Adipocyte (in vitro differentiated cells): ENCODE data around the gene SLC25A12.

Source experiments
- DNase-seq: peaks from one replicate; pipeline ENCODE4 v3.0.0-alpha.2; 2015; ENCODE audit warnings: low read depth
- H3K27me3 ChIP-seq: replicated peaks from 2 replicates; pipeline ENCODE4 v1.7.0; 2013; ENCODE audit warnings: mild to moderate bottlenecking, low read length, moderate library complexity; ENCODE audit not compliant: control insufficient read depth, insufficient read depth
- H3K36me3 ChIP-seq: 2 replicates; pipeline ENCODE4 v1.7.0; 2013; ENCODE audit warnings: low read length, mild to moderate bottlenecking, moderate library complexity; ENCODE audit not compliant: control insufficient read depth, insufficient read depth, severe bottlenecking
- H3K4me1 ChIP-seq: 2 replicates; pipeline ENCODE4 v1.7.0; 2013; ENCODE audit warnings: mild to moderate bottlenecking, low read length, moderate library complexity; ENCODE audit not compliant: control insufficient read depth, insufficient read depth
- H3K4me3 ChIP-seq: 2 replicates; pipeline ENCODE4 v1.7.0; 2013; ENCODE audit warnings: mild to moderate bottlenecking, low read length, moderate library complexity
- H3K9ac ChIP-seq: 2 replicates; pipeline ENCODE4 v1.7.0; 2013; ENCODE audit warnings: mild to moderate bottlenecking, low read length, moderate library complexity
- H3K9me3 ChIP-seq: 2 replicates; pipeline ENCODE4 v1.7.0; 2013; ENCODE audit warnings: mild to moderate bottlenecking, low read length, moderate library complexity; ENCODE audit not compliant: control insufficient read depth

Gene SLC25A12, protein sequence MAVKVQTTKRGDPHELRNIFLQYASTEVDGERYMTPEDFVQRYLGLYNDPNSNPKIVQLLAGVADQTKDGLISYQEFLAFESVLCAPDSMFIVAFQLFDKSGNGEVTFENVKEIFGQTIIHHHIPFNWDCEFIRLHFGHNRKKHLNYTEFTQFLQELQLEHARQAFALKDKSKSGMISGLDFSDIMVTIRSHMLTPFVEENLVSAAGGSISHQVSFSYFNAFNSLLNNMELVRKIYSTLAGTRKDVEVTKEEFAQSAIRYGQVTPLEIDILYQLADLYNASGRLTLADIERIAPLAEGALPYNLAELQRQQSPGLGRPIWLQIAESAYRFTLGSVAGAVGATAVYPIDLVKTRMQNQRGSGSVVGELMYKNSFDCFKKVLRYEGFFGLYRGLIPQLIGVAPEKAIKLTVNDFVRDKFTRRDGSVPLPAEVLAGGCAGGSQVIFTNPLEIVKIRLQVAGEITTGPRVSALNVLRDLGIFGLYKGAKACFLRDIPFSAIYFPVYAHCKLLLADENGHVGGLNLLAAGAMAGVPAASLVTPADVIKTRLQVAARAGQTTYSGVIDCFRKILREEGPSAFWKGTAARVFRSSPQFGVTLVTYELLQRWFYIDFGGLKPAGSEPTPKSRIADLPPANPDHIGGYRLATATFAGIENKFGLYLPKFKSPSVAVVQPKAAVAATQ

DNA sequence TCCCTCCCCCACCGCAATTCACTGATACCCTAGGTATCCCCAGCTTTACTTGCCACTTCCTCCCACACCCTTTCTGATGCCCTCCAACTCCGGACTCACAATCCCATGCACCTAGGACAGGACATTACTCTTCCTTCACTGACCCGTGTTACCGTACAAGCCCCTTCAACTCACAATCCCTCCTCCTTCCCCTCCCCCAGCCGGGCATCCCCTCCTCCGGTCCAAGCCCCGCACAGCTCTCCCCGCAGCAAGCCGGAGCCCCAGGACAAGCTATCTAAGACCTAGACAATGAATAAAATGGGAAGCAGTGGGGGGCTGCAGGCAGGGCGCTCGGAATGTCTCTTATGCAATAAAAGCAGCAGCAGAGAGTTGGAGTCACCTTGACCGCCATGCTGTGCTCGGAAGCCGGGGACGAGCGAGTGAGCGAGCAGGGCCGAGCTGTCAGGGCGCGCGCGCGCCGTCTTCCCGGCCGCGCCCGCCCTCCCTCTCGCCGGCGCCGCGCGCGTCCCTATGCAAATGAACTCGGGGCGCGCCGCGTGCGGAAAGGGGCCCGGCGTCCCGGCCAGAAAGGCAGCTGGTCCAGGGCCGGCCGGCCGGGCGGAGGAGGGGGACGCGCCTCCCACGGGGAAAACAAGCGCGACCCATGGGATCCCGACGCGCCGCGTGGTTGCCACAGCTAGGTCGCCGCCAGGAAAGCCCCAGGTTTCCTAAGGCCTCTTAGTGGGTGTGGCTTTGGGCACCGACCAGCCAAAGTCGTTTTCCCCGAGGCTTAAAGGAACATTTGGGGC, at the start of gene SLC25A12:
TSS of gene SLC25A12 (minus strand) at position 421 of the 788 bp plus-strand sequence. CDS start at position 391, 30 bp downstream.
- no peaks in the 10 kb centered on the region for H3K27me3 ChIP-seq
- H3K4me3 ChIP-seq: peak within 1 kb of the TSS; percentile 96
- H3K4me1 ChIP-seq: peaks cover 12% of the 10 kb centered on the region
- H3K9me3 ChIP-seq: no peaks in the 10 kb centered on the region
- peak within 1 kb of the TSS; percentile 91 for H3K9ac ChIP-seq
- H3K36me3 ChIP-seq: no peaks in the 10 kb centered on the region
- DNase-seq: peak; percentile 94

GRCh38 chr2:171941316-171941699, 47.3 kb upstream of the SLC25A12 start:
- Histone ChIP-seq H3K4me1 (no peaks in the 10 kb centered on the region), H3K4me3 (no peak overlapping the region), H3K27me3 (no peaks in the 10 kb centered on the region), H3K9ac (no peak overlapping the region), H3K36me3 (no peaks in the 10 kb centered on the region), H3K9me3 (no peaks in the 10 kb centered on the region)
- no peak for DNase-seq

DNA sequence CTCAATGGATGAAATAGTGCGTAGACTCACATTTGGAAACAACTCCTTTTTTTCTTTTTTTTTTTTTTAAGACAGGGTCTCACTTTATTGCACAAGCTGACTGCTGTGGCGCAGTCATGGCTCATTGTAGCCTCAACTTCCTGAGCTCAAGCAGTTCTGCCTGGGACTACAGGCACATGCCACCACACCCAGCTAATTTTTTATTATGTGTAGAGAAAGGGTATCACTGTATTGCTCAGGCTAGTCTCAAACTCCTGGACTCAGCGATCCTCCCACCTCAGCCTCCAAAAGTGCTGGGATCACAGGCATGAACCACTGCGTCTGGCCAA, 45.7 kb upstream of the SLC25A12 start:
- H3K9me3 ChIP-seq: no peaks in the 10 kb centered on the region
- H3K9ac ChIP-seq: no peak overlapping the region
- no peaks in the 10 kb centered on the region for H3K36me3 ChIP-seq
- no peak for DNase-seq
- no peaks in the 10 kb centered on the region for H3K4me1 ChIP-seq
- H3K27me3 ChIP-seq: no peaks in the 10 kb centered on the region
- no peak overlapping the region for H3K4me3 ChIP-seq

DNA sequence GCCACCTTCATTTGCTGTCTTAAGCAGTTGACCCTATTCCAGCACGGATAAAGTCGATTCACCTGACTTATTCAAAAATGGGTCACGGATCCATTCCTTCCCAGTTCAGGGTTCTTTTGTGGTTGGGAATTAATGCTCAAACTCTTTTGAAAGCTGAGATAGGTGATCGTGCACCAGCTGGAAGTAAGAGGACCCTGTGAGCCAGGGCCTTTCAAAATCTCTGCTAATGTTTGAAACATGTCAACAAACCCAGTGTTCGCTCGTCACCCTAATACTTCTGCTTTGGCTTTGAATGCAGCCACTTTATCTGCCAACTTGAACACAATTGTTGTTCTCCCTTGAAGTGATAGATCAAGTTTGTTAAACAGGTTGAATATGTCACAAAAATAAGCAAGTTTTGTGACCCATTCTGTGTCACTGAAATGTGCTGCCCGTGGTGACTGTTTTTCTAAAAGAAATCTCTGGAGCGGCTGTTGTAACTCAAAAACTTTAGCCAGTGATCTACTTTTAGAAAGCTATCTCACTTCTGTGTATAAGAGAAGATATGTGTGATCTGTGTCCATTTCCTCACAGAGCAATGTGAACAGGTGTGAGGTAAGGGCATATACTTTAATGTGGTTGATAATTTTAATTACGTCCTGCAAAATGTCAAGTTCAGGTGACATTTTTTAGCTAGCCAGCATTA, 45.2 kb upstream of the SLC25A12 start:
- DNase-seq: no peak
- Histone ChIP-seq H3K4me3 (no peak overlapping the region), H3K9me3 (no peaks in the 10 kb centered on the region), H3K4me1 (no peaks in the 10 kb centered on the region), H3K27me3 (no peaks in the 10 kb centered on the region), H3K36me3 (no peaks in the 10 kb centered on the region), H3K9ac (no peak overlapping the region)

DNA sequence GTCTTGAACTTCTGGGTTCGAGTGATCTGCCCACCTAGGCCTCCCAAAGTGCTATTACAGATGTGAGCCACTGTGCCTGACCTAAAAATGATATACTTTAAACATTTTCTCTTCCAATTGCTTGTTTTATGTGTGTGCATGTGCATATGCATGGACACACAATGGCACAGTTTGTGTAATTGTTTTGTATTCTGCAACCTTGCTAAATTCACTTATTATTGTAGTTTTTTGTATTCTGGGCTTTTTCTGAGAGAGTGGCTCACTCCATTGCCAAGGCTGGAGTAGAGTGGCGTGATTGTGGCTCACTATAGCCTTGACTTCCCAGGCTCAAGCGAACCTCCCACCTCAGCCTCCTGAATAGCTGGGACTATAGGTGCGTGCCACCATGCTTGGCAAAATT, 36.3 kb upstream of the SLC25A12 start:
- DNase-seq: no peak
- Histone ChIP-seq H3K27me3 (no peaks in the 10 kb centered on the region), H3K4me1 (no peaks in the 10 kb centered on the region), H3K4me3 (no peak overlapping the region), H3K36me3 (peaks cover 10% of the 10 kb centered on the region), H3K9me3 (no peaks in the 10 kb centered on the region), H3K9ac (no peak overlapping the region)

DNA sequence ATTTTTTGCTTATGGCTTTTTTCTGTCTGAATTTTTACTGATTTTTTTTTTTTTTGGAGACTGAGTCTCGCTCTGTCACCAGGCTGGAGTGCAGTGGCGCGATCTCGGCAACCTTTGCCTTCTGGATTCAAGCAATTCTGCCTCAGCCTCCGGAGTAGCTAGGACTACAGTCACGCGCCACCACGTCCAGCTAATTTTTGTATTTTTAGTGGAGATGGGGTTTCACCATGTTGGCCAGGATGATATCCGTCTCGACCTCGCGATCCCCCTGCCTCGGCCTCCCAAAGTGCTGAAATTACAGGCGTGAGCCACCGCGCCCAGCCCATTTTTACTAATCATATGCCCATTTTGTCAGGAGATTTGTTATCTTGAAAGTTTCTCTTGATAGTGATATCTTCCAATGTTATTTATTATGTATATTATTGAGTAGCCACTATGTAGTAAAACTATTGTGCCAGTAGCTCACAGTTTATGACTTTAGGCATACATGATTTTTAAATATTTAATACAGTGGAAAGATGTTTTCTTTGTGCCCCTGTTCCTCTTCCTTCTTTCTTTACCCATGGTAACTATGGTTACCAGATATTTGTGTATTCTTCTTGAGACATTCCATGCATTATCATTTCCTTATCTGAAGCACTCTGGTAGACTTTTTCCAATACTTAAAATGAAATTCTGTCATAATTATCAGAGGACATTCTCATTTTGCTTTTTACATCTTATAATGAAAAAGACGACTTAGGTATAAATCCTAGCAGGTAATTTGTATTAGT, 30.3 kb upstream of the SLC25A12 start:
- Histone ChIP-seq H3K4me3 (no peak overlapping the region), H3K9me3 (no peaks in the 10 kb centered on the region), H3K4me1 (peaks cover 11% of the 10 kb centered on the region), H3K36me3 (peaks cover 11% of the 10 kb centered on the region), H3K27me3 (no peaks in the 10 kb centered on the region), H3K9ac (no peak overlapping the region)
- DNase-seq: no peak

DNA sequence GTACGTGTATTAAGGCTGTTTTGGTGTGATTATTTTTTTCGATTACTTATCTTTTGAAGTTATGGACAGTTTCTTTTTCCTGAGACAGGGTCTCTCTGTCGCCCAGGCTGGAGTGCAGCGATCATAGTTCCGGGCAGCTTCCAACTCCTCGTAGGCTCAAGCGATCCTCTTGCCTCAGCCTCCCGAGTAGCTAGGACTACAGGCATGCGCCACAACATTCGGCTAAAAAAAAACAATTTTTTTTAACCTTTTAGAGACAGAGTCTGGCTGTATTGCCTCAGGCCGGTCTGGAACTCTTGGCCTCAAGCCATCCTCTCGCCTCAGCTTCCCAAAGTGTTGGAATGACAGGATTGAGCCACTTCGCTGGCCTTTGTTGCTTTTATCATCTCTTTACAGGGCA, 29.2 kb upstream of the SLC25A12 start:
- no peaks in the 10 kb centered on the region for H3K9me3 ChIP-seq

DNA sequence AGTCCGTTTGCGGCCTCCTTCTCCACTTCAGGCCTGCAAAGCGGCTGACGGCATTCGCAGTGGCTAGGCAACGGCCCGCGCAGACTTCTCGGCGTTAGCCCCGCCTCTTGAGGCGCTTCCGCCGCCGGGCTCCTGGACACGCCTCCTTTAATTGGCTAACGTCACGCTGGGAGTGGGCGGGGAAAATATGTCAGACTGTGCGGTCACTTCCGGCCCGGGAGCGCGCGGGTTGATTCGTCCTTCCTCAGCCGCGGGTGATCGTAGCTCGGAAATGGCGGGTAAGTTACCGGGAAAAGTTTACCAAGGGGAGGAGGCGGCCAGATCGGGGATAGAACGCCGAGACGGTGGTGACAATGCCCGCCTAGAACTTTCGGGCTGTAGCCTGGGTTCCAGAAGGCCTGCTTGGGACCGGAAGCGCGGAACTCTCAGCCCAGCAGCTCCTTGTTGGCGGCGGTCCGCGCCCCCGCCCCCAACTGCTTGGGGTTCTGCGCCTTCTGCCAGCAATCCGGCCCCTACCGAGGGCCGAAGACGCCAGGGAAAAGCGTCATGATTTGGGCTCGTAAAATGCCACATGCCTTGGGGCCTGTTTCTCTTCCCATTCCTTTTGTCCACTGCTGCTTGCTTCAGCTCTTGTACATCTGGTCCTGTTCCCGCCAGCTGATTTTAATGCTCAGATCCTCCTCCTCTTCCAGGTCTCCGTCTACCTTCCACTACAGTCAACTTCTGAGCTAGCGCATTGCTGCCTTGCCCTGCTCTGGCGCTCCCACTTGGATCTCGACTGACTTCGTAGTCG, 28.4 kb upstream of the SLC25A12 start, which contains the start of gene HAT1:
TSS of gene HAT1 (plus strand) at position 232 of the 793 bp plus-strand sequence. CDS start at position 272, 40 bp downstream.
- DNase-seq: peak; percentile 100
- H3K27me3 ChIP-seq: no peaks in the 10 kb centered on the region
- peak within 1 kb of the TSS; percentile 95 for H3K4me3 ChIP-seq

More for the DNA sequence above, 29.2 kb upstream of the SLC25A12 start:
- Histone ChIP-seq H3K9ac (peak overlapping the region; percentile 91), H3K27me3 (no peaks in the 10 kb centered on the region), H3K4me1 (peaks cover 11% of the 10 kb centered on the region), H3K36me3 (peaks cover 11% of the 10 kb centered on the region), H3K4me3 (peak overlapping the region; percentile 95)
- peak; percentile 74 for DNase-seq

DNA sequence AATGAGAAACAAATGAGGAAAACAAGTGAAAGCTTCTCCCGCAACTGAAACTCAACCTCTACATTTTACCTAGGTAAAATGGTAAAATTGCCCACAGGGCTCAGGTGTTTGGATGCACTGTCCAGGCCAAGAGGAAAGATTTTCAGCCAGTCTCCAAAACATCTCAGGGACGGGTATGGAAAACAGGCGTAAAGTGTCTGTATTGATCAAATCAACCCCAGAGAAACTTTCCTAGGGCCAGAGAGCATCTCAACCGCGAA, 27.9 kb upstream of the SLC25A12 start:
- peak overlapping the region; percentile 95 for H3K4me3 ChIP-seq
- peak overlapping the region; percentile 91 for H3K9ac ChIP-seq
- peaks cover 7% of the 10 kb centered on the region for H3K36me3 ChIP-seq
- peaks cover 11% of the 10 kb centered on the region for H3K4me1 ChIP-seq
- H3K9me3 ChIP-seq: no peaks in the 10 kb centered on the region
- no peaks in the 10 kb centered on the region for H3K27me3 ChIP-seq
- no peak for DNase-seq

More for the DNA sequence above, 28.4 kb upstream of the SLC25A12 start, which contains the start of gene HAT1:
- peak within 1 kb of the TSS; percentile 91 for H3K9ac ChIP-seq
- H3K4me1 ChIP-seq: peaks cover 11% of the 10 kb centered on the region
- H3K36me3 ChIP-seq: peaks cover 11% of the 10 kb centered on the region
- no peaks in the 10 kb centered on the region for H3K9me3 ChIP-seq

DNA sequence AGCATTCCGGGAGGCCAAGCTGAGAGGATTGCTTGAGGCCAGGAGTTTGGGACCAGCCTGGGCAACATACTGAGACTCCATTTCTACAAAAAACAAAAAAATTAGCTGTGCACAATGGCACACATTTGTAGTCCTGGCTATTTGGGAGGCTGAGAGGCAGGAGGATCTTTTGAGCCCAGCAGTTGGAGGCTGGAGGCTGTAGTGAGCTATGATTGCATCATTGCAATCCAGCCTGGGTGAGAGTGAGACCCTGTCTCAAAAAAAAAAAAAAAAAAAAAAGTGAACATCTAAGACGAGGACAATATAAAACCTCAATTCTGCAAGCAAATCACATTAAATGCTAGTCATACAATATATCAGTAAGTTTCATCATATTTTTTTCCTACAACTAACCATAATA, 25.4 kb upstream of the SLC25A12 start:
- Histone ChIP-seq H3K4me1 (peaks cover 8% of the 10 kb centered on the region), H3K9ac (no peak overlapping the region)
- no peak for DNase-seq

More for the DNA sequence above, 25.4 kb upstream of the SLC25A12 start:
- no peaks in the 10 kb centered on the region for H3K36me3 ChIP-seq
- no peaks in the 10 kb centered on the region for H3K27me3 ChIP-seq
- H3K9me3 ChIP-seq: no peaks in the 10 kb centered on the region
- no peak overlapping the region for H3K4me3 ChIP-seq
